Heart right ventricle (tissue), 16 donors: Measurements from ENCODE around the gene SLC5A1. TPM values are rescaled to one million over a fixed set of nuclear protein-coding genes. Genes with fewer than 3 reads are reported as not detected.
A peak's percentile ranks its signal among the peaks of the same experiment; 100 is the strongest.

ENCODE experiments used
- ATAC-seq, 8 donors: fragments of 200-7000 bp; cut with Tn5 transposase; one replicate each; pipeline ENCODE4 v1.9.1; 2020; ENCODE audit warnings: mild to moderate bottlenecking in 8 of 8, moderate library complexity in 8 of 8, moderate number of reproducible peaks in 1 of 8
- DNase-seq, 2 donors: peaks; one replicate each; pipeline ENCODE4 v3.0.0-alpha.2; 2020
- H3K27ac ChIP-seq, 10 donors: fragments of 200-600 bp; sonication (generic) in 2 of 10; one replicate each; pipeline versions ENCODE4 v1.5.0 to v1.8.0; 2020 to 2022; ENCODE audit warnings: mild to moderate bottlenecking in 3 of 10
- H3K27me3 ChIP-seq, 7 donors: fragments of 200-600 bp; one replicate each; pipeline ENCODE4 v1.8.0; 2021 to 2022; ENCODE audit warnings: mild to moderate bottlenecking in 2 of 7
- H3K36me3 ChIP-seq, 9 donors: fragments of 200-600 bp; sonication (generic) in 1 of 9; one replicate each; pipeline versions ENCODE4 v1.5.0 to v1.8.0; 2020 to 2022; ENCODE audit warnings: mild to moderate bottlenecking in 2 of 9
- H3K4me1 ChIP-seq, 9 donors: fragments of 200-600 bp; sonication (generic) in 1 of 9; one replicate each; pipeline versions ENCODE4 v1.5.0 to v1.8.0; 2020 to 2022; ENCODE audit warnings: mild to moderate bottlenecking in 4 of 9
- H3K4me3 ChIP-seq, 10 donors: fragments of 200-600 bp; sonication (generic) in 2 of 10; one replicate each; pipeline versions ENCODE4 v1.5.0 to v1.8.0; 2020 to 2022; ENCODE audit warnings: mild to moderate bottlenecking in 7 of 10, moderate library complexity in 2 of 10
- H3K9me3 ChIP-seq, 11 donors: fragments of 200-600 bp in 10 of 11; sonication (generic) in 2 of 11; one replicate each; pipeline versions ENCODE4 v1.5.0 to v1.8.0; 2013 to 2022; ENCODE audit warnings: mild to moderate bottlenecking in 2 of 11, control low read depth in 1 of 11, moderate library complexity in 1 of 11
- CTCF ChIP-seq, 9 donors: fragments of 200-600 bp; sonication (generic) in 2 of 9; IDR thresholded peaks; one replicate each; pipeline versions ENCODE4 v1.5.0 to v1.8.0; 2021 to 2022; ENCODE audit warnings: antibody characterized with exemption in 9 of 9, mild to moderate bottlenecking in 5 of 9, moderate library complexity in 1 of 9
- WGBS, 2 donors: extraction: QIAGEN DNeasy Blood & Tissue Kit; methylation state at CpG; one replicate each; pipeline ENCODE4 v1.1.7; 2013; ENCODE audit warnings: inconsistent platforms in 1 of 2; 5-methylcytosine and 5-hydroxymethylcytosine counted together
- intact Hi-C, 10 donors: fragments of 100-400 bp; cut with DNase I; formaldehyde crosslinking; loops; one replicate each; pipeline versions ENCODE4 v1.11.1 to v1.14.2; 2022
- polyA plus RNA-seq, 2 donors: library from polyadenylated mRNA; stranded (reverse); fragments of 200-250 nt; gene quantifications; one replicate each; pipeline ENCODE4 v1.2.3, GENCODE V29; 2013
- total RNA-seq, 10 donors: library from RNA; stranded (reverse); fragmentation: NEBNext Ultra II Directional in 3 of 10; extraction: Animal tissue kit (Norgen Biotek cat#: 25700) in 3 of 10; gene quantifications; one replicate each; pipeline versions ENCODE4 v1.2.1 to v1.2.4, GENCODE V29; 2021 to 2023
- donor health status: Arrhythmogenic right ventricular cardiomyopathy.
- donor health status: ischemic (EF 13 %, LVEDD 7.1; RV severe dilation, severe dysfunction).
- donor health status: healthy with polysubstance abuse.
- donor health status: DM: no; HTN: yes; CAD: no.
- donor health status: DM: no; HTN: no; CAD: no.
- donor health status: ischemic (EF 25% LVEDD 6.9; RV normal size, moderate dysfunction).
- donor health status: ischemic (EF 25% LVEDD 5.7; RV mildly dilated, moderate dysfunction).
- donor health status: healthy.
- donor health status: DM: yes; HTN: yes; CAD: no.
- donor health status: Ischemic cardiomyopathy.
- donor health status: ischemic (EF 35%, LVEDD 5.7; RV mildly dilated, moderate dysfunction).
- donor health status: nonischemic (EF 11% LVEDD 7.7; RV severe dilation, severe dysfunction).
- donor health status: DM: yes; HTN: yes; CAD: no.
- donor health status: PGD.
- donor health status: ischemic (EF 29% LVEDD 5.4; RV normal size, mild dysfunction).
- donor health status: nonischemic (EF 23%, LVEDD 6.1; RV moderate dilation, normal function).

The SLC5A1 gene
- total and polyA plus RNA-seq, 12 donors: 12.2 to 186 (median 87.9) TPM

- peaks cover 0 to 52% (median 23%) of the 10 kb centered on the region in 7 donors for H3K27me3 ChIP-seq
- ATAC-seq: no peak
- 46% methylated on average over 3 of the region's 3 CpGs for WGBS, 2 donors
- no peak overlapping the region for H3K27ac ChIP-seq
- no peaks in the 10 kb centered on the region for H3K9me3 ChIP-seq
- no peak overlapping the region for H3K4me3 ChIP-seq
- no peak for TF ChIP-seq CTCF (IDR thresholded peaks at IDR 0.05)
- no peaks in the 10 kb centered on the region for H3K36me3 ChIP-seq
- peaks cover 0 to 15% (median 0%) of the 10 kb centered on the region in 9 donors for H3K4me1 ChIP-seq
- no peak for DNase-seq
- intact Hi-C loops: no loop called here
These were observed 1.9 kb downstream of the SLC5A1 start for GRCh38 chr22:32044913-32045312.

GRCh38 chr22:32048069-32048468, 5.0 kb downstream of the SLC5A1 start:
- no peak for TF ChIP-seq CTCF (IDR thresholded peaks at IDR 0.05)
- Histone ChIP-seq H3K4me3 (no peak overlapping the region), H3K36me3 (no peaks in the 10 kb centered on the region), H3K4me1 (peaks cover 0 to 26% (median 8%) of the 10 kb centered on the region in 9 donors), H3K27ac (no peak overlapping the region), H3K27me3 (peaks cover 0 to 28% (median 9%) of the 10 kb centered on the region in 7 donors), H3K9me3 (no peaks in the 10 kb centered on the region)
- peak; percentile 40 to 41 for DNase-seq
- WGBS, 2 donors: 15 to 24% methylated on average over 2 of the region's 2 CpGs
- intact Hi-C loops: no loop called here
- peak in 6 of 8 donors; percentile 44 to 83 (median 66) for ATAC-seq

- TF ChIP-seq CTCF (IDR thresholded peaks at IDR 0.05): no peak
- peaks cover 0 to 26% (median 8%) of the 10 kb centered on the region in 9 donors for H3K4me1 ChIP-seq
- DNase-seq: peak in 1 of 2 donors; percentile 23
- ATAC-seq: peak; percentile 78 to 90 (median 81)
- WGBS, 2 donors: 24 to 44% methylated on average over 5 of the region's 5 CpGs
- peaks cover 0 to under 1% (median 0%) of the 10 kb centered on the region in 7 donors for H3K27me3 ChIP-seq
- intact Hi-C loops: no loop called here
- H3K9me3 ChIP-seq: no peaks in the 10 kb centered on the region
- H3K4me3 ChIP-seq: no peak overlapping the region
- H3K27ac ChIP-seq: peak overlapping the region in 3 of 10 donors; percentile 21 to 41 (median 27)
- H3K36me3 ChIP-seq: no peaks in the 10 kb centered on the region
These were observed 7.8 kb downstream of the SLC5A1 start for GRCh38 chr22:32050678-32051515.

- H3K36me3 ChIP-seq: no peaks in the 10 kb centered on the region
- no peak for DNase-seq
- no peak for TF ChIP-seq CTCF (IDR thresholded peaks at IDR 0.05)
- 90 to 92% methylated on average over 2 of the region's 2 CpGs for WGBS, 2 donors
- H3K27me3 ChIP-seq: no peaks in the 10 kb centered on the region
- no peak overlapping the region for H3K4me3 ChIP-seq
- intact Hi-C loops: no loop called here
- ATAC-seq: no peak
- no peak overlapping the region for H3K27ac ChIP-seq
- H3K4me1 ChIP-seq: peaks cover 0 to 29% (median 8%) of the 10 kb centered on the region in 9 donors
- H3K9me3 ChIP-seq: no peaks in the 10 kb centered on the region
These were observed 9.2 kb downstream of the SLC5A1 start for GRCh38 chr22:32052244-32052643.
